Measurements from ENCODE around the gene WNT4.

GRCh38 chr1:22071511-22071910 lies 71.4 kb downstream of the WNT4 start:
- TF ChIP-seq POLR2A (IDR thresholded peaks at IDR 0.05; ENCODE audit: low read length) (no peak), CTCF (IDR thresholded peaks at IDR 0.05) (no peak), KDM1A (IDR thresholded peaks at IDR 0.05; ENCODE audit: low read depth) (no peak), MYC (IDR thresholded peaks at IDR 0.05; ENCODE audit: borderline replicate concordance, low read length) (no peak), NFE2L2 (conservative IDR thresholded peaks at IDR 0.05; ENCODE audit: low read length) (no peak), SMC3 (IDR thresholded peaks at IDR 0.05) (no peak), JUN (IDR thresholded peaks at IDR 0.05) (no peak), RCOR1 (IDR thresholded peaks at IDR 0.05; ENCODE audit: low read depth, low read length) (no peak), E2F6 (IDR thresholded peaks at IDR 0.05; ENCODE audit: borderline replicate concordance, low read depth) (no peak)

All from A549 (cell line).